ENCODE results near the gene PLP1.

PLP1 gene, protein sequence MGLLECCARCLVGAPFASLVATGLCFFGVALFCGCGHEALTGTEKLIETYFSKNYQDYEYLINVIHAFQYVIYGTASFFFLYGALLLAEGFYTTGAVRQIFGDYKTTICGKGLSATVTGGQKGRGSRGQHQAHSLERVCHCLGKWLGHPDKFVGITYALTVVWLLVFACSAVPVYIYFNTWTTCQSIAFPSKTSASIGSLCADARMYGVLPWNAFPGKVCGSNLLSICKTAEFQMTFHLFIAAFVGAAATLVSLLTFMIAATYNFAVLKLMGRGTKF

DNA sequence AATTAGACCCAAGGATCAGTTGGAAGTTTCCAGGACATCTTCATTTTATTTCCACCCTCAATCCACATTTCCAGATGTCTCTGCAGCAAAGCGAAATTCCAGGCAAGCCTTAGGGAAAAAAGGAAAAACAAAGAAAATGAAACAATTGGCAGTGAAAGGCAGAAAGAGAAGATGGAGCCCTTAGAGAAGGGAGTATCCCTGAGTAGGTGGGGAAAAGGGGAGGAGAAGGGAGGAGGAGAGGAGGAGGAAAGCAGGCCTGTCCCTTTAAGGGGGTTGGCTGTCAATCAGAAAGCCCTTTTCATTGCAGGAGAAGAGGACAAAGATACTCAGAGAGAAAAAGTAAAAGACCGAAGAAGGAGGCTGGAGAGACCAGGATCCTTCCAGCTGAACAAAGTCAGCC, at the start of gene PLP1:
TSS of gene PLP1 (plus strand) at position 295 of the 400 bp plus-strand sequence. CDS start 156 bp downstream, outside the sequence.
- Mint-ChIP-seq H3K9me3 (no peaks in the 10 kb centered on the region), H3K36me3 (ENCODE audit: low read depth) (no peaks in the 10 kb centered on the region), H3K27ac (no peak within 1 kb of the TSS), H3K4me3 (no peak within 1 kb of the TSS), H3K27me3 (peaks cover 38% of the 10 kb centered on the region), H3K4me1 (ENCODE audit: low read depth) (no peaks in the 10 kb centered on the region)
- no peak for DNase-seq

- Mint-ChIP-seq H3K9me3 (no peaks in the 10 kb centered on the region), H3K36me3 (ENCODE audit: low read depth) (no peaks in the 10 kb centered on the region), H3K4me3 (no peak overlapping the region), H3K4me1 (ENCODE audit: low read depth) (no peaks in the 10 kb centered on the region), H3K27me3 (peaks cover 70% of the 10 kb centered on the region), H3K27ac (no peak overlapping the region)
- DNase-seq = no peak
Observed at GRCh38 chrX:103727115-103727514, 49.5 kb upstream of the PLP1 start.

DNA sequence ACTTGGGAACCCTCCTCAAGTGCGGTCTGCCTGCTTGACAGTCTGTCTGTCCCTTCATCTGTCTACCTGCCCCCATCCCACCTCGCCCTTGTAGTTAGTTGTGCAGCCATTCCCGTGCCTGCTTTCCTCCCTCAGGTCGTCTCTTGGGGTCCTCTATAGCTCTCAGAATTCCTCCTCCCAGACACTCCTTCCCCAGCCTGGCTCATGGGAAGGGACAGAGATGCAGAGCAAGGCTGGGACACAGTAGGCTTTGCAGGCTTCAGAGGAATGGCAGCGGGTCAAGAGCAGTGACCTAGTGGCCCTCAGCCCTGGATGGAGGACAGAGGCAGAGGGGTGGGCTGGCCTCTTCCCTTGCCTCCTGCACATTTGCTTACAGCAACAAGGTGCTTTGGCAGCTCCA, 47.6 kb upstream of the PLP1 start:
- H3K27me3 Mint-ChIP-seq = peaks cover 65% of the 10 kb centered on the region
- no peaks in the 10 kb centered on the region for H3K4me1 Mint-ChIP-seq (ENCODE audit: low read depth)
- H3K4me3 Mint-ChIP-seq = no peak overlapping the region
- H3K36me3 Mint-ChIP-seq (ENCODE audit: low read depth) = no peaks in the 10 kb centered on the region
- DNase-seq = no peak
- H3K9me3 Mint-ChIP-seq = no peaks in the 10 kb centered on the region
- H3K27ac Mint-ChIP-seq = no peak overlapping the region

- no peaks in the 10 kb centered on the region for H3K9me3 Mint-ChIP-seq
- peaks cover 57% of the 10 kb centered on the region for H3K27me3 Mint-ChIP-seq
- no peaks in the 10 kb centered on the region for H3K36me3 Mint-ChIP-seq (ENCODE audit: low read depth)
- H3K4me1 Mint-ChIP-seq (ENCODE audit: low read depth) = no peaks in the 10 kb centered on the region
- no peak for DNase-seq
- H3K27ac Mint-ChIP-seq = no peak overlapping the region
- H3K4me3 Mint-ChIP-seq = no peak overlapping the region
Observed at GRCh38 chrX:103730147-103730795, 46.4 kb upstream of the PLP1 start.

DNA sequence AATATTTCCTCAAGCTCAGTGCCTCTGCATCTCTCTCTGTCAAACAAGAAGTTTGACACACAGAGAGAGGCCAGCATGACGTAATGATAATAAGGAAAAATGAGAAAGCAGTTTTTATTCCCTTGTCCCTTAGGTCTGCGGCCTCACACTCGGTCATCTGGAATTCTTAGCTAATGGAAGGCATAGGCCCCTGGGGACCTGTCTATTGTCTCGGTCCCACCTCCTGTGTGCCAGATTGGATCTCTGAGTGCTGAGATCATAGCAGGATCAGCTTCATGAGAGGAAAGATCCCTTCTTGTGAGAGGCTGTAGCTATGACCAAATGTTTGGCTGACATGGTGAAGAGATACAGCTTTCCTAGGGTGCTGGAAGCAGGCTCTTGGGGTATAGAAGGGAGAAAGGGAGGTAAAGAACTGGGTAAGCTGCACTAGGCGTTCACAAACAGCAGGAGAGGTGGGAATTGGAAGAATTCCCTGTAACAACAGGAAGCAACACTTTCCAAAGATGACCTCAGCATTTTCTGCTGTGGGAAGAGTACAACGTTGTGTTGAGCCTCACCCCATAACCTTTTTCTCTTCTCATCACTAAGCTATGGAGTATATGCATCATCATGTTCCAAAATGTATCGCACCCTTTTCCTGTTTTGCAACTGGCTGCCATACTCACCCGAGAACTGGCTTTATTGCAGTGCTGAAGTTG, 45.7 kb upstream of the PLP1 start:
- peaks cover 53% of the 10 kb centered on the region for H3K27me3 Mint-ChIP-seq
- H3K27ac Mint-ChIP-seq = no peak overlapping the region
- no peaks in the 10 kb centered on the region for H3K36me3 Mint-ChIP-seq (ENCODE audit: low read depth)
- no peaks in the 10 kb centered on the region for H3K4me1 Mint-ChIP-seq (ENCODE audit: low read depth)
- DNase-seq = no peak
- H3K9me3 Mint-ChIP-seq = no peaks in the 10 kb centered on the region
- H3K4me3 Mint-ChIP-seq = no peak overlapping the region

- Mint-ChIP-seq H3K27ac (no peak overlapping the region), H3K4me1 (ENCODE audit: low read depth) (no peaks in the 10 kb centered on the region)
Observed at GRCh38 chrX:103733017-103733416, 43.6 kb upstream of the PLP1 start.

DNA sequence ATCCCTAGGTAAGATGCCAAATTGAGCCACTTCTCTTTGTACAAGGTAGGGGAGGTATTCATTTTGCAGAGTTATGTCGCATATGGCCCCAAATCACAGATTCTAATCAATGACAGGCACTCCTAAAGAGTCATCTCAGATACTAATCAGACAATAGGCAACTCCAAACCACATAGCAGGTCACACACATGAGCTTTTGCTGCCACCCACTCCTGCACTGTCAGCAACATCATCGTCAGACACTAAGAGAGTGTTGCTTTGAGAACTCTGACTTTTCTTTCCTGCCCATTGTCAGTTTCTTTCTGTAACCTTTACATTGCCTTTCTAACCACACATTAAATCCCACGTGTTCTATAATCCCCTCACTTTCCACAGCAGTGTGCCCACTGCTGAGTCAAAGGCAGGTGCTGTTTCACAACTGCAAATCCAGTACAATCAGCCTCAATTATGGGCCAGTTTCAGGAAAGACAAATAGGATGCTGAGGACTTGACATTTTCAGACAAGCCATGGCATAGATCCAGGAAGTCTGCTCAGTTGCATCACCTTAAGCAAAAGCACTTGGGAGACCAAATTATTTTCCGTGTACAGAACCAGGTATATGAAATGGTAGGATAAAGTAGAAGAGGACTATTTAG, 42.4 kb upstream of the PLP1 start:
- DNase-seq = no peak
- Mint-ChIP-seq H3K27ac (no peak overlapping the region), H3K9me3 (no peaks in the 10 kb centered on the region), H3K36me3 (ENCODE audit: low read depth) (no peaks in the 10 kb centered on the region), H3K4me1 (ENCODE audit: low read depth) (no peaks in the 10 kb centered on the region), H3K27me3 (peaks cover 53% of the 10 kb centered on the region), H3K4me3 (no peak overlapping the region)

More at GRCh38 chrX:103733017-103733416, 43.6 kb upstream of the PLP1 start:
- Mint-ChIP-seq H3K36me3 (ENCODE audit: low read depth) (no peaks in the 10 kb centered on the region), H3K9me3 (no peaks in the 10 kb centered on the region), H3K27me3 (peaks cover 50% of the 10 kb centered on the region), H3K4me3 (no peak overlapping the region)
- no peak for DNase-seq

DNA sequence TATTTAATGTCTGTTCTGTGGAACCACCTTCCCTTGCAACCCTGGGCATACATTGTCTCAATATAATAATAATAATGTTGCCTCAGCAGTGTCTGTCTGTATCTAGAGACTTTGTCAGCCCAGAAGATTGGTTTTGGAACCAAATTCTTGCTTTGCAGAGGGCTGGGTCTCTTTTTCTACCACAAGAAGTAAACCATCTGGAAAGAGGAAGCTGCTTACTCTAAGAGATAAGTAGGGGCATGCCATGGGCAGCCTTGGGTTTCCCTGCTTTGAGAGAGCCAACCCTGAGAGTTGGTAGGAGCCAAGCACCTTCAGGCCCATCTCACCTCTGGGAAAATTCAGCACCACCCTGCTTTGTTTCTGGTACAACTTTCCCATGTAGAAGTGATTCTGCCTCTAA, 38.9 kb upstream of the PLP1 start:
- Mint-ChIP-seq H3K27me3 (peaks cover 25% of the 10 kb centered on the region), H3K27ac (no peak overlapping the region), H3K36me3 (ENCODE audit: low read depth) (no peaks in the 10 kb centered on the region), H3K9me3 (no peaks in the 10 kb centered on the region), H3K4me3 (no peak overlapping the region), H3K4me1 (ENCODE audit: low read depth) (no peaks in the 10 kb centered on the region)
- no peak for DNase-seq

- H3K27me3 Mint-ChIP-seq = peaks cover 22% of the 10 kb centered on the region
- no peaks in the 10 kb centered on the region for H3K36me3 Mint-ChIP-seq (ENCODE audit: low read depth)
- DNase-seq = no peak
- no peaks in the 10 kb centered on the region for H3K9me3 Mint-ChIP-seq
- no peak overlapping the region for H3K4me3 Mint-ChIP-seq
- no peaks in the 10 kb centered on the region for H3K4me1 Mint-ChIP-seq (ENCODE audit: low read depth)
- no peak overlapping the region for H3K27ac Mint-ChIP-seq
Observed at GRCh38 chrX:103739421-103739820, 37.2 kb upstream of the PLP1 start.

- Mint-ChIP-seq H3K36me3 (ENCODE audit: low read depth) (no peaks in the 10 kb centered on the region), H3K9me3 (no peaks in the 10 kb centered on the region), H3K4me1 (ENCODE audit: low read depth) (no peaks in the 10 kb centered on the region), H3K27ac (no peak overlapping the region), H3K27me3 (peaks cover 34% of the 10 kb centered on the region), H3K4me3 (no peak overlapping the region)
- DNase-seq = no peak
Observed at GRCh38 chrX:103741879-103742278, 34.8 kb upstream of the PLP1 start.

DNA sequence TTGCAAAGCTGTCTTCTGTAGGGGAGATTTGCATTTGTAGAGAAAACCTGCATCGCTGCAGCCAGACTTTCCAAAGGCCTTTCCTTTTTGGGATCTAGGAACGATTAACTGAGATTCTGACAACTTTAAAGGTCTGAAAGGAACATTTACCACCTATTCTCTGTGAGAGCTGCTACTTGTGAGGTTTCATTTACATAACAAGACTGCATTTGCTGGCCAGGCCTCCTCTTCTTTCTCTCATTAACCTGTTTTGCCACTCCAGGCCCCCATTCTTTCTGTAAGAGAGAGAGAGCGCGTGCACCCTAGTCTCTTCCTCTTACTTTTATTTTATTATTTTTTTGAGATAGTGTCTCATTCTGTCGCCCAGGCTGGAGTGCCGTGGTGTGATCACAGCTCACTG, 34.3 kb upstream of the PLP1 start:
- H3K4me3 Mint-ChIP-seq = no peak overlapping the region
- H3K36me3 Mint-ChIP-seq (ENCODE audit: low read depth) = no peaks in the 10 kb centered on the region
- no peaks in the 10 kb centered on the region for H3K9me3 Mint-ChIP-seq
- DNase-seq = no peak
- peaks cover 38% of the 10 kb centered on the region for H3K27me3 Mint-ChIP-seq
- H3K27ac Mint-ChIP-seq = no peak overlapping the region
- H3K4me1 Mint-ChIP-seq (ENCODE audit: low read depth) = no peaks in the 10 kb centered on the region

DNA sequence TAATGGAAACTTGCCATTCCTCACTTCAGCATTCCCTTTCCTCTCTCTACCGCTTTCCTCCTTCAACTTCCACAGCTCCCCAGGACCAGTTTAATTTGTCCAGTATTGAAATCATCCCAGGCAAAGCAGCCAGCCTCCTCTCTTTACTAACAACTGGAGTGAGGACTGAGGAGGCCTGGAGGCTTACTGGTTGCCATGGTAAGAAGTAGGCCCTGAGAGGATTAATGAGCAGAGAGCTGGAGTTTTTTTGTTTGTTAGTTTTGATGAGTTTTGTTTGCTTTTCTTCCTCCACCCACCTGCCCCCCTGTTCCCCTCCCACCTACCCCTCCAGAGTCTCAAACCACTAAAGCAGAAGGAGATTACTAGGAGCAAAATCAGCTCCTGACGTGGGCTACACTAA, 29.5 kb upstream of the PLP1 start:
- no peak for DNase-seq
- Mint-ChIP-seq H3K4me3 (no peak overlapping the region), H3K9me3 (no peaks in the 10 kb centered on the region), H3K27me3 (peaks cover 34% of the 10 kb centered on the region), H3K27ac (no peak overlapping the region), H3K36me3 (ENCODE audit: low read depth) (no peaks in the 10 kb centered on the region), H3K4me1 (ENCODE audit: low read depth) (no peaks in the 10 kb centered on the region)

DNA sequence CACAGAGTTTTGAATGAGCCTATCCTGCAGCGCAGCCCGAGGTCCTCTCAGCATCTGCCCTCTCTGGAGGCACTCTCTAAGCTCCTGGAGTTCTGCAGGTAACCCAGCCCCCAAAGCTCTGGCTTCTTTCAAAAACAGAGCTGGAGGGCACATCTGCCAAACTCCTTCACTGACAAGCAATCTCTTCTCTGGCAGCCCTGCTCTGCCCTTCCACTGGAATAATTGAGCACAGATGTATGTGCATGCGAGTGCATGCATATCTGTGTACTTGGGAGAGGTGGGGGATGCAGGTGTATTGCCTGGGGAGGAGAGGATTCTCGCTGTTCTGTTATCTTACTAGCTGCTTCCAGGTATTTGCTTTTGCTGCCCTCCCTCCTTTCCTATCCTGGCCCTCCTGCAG, 22.2 kb upstream of the PLP1 start:
- Mint-ChIP-seq H3K4me1 (ENCODE audit: low read depth) (peaks cover 1% of the 10 kb centered on the region), H3K4me3 (no peak overlapping the region), H3K27ac (no peak overlapping the region), H3K36me3 (ENCODE audit: low read depth) (no peaks in the 10 kb centered on the region), H3K27me3 (peaks cover 11% of the 10 kb centered on the region), H3K9me3 (peaks cover 3% of the 10 kb centered on the region)
- DNase-seq = no peak

DNA sequence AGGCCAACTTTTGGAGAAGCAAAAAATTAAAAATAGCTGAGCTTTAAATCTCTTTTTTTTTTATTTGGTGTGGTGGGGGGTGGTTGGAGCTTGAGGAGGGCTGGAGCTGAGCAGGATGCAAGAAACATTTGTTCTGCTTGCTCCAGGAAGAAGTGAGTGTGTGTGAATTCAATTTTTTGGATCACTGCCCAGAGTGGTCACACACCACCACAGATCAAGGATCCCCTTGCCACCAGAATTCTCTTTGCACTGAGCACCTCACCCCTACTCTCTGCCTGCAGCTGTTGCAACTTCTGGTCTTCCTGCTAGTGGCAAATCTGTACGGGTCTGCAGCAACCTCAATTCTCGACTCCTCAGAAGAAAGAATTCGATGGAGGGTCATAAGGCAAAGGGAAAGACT, 19.9 kb upstream of the PLP1 start:
- Mint-ChIP-seq H3K27ac (no peak overlapping the region), H3K9me3 (peaks cover 3% of the 10 kb centered on the region), H3K4me1 (ENCODE audit: low read depth) (peaks cover 1% of the 10 kb centered on the region), H3K4me3 (no peak overlapping the region), H3K36me3 (ENCODE audit: low read depth) (no peaks in the 10 kb centered on the region), H3K27me3 (peaks cover 11% of the 10 kb centered on the region)
- no peak for DNase-seq

- Mint-ChIP-seq H3K27me3 (peaks cover 18% of the 10 kb centered on the region), H3K4me1 (ENCODE audit: low read depth) (peaks cover 1% of the 10 kb centered on the region), H3K27ac (no peak overlapping the region), H3K36me3 (ENCODE audit: low read depth) (no peaks in the 10 kb centered on the region), H3K4me3 (no peak overlapping the region), H3K9me3 (peaks cover 3% of the 10 kb centered on the region)
- no peak for DNase-seq
Observed at GRCh38 chrX:103758555-103758954, 18.1 kb upstream of the PLP1 start.

Data from activated T-cell treated with anti-CD3 and anti-CD28 coated beads, Interleukin-2, amount 50 U/mL, for 24 hours (primary cell).